RWPE2 (cell line): Measurements from ENCODE around the gene FBLN5.

ENCODE experiments used
- ATAC-seq: fragments of 200-7000 bp; cut with Tn5 transposase; 3 replicates; pipeline ENCODE4 v1.9.1; 2021; ENCODE audit warnings: low read depth
- DNase-seq: peaks from one replicate; pipeline ENCODE4 v3.0.0-alpha.2; 2020; ENCODE audit warnings: low spot score
- H3K27ac ChIP-seq: fragments of 450-650 bp; 2 replicates; pipeline ENCODE4 v1.5.1; 2017; ENCODE audit warnings: mild to moderate bottlenecking; ENCODE audit not compliant: poor library complexity, severe bottlenecking
- H3K27me3 ChIP-seq: fragments of 250-450 bp; sonication (Bioruptor Pico); 2 replicates; pipeline ENCODE4 v1.5.1; 2021; ENCODE audit warnings: mild to moderate bottlenecking, moderate library complexity; ENCODE audit not compliant: insufficient read depth, poor library complexity, severe bottlenecking
- H3K36me3 ChIP-seq: fragments of 250-450 bp; sonication (Bioruptor Pico); 2 replicates; pipeline ENCODE4 v1.5.1; 2020; ENCODE audit warnings: low read depth, mild to moderate bottlenecking, moderate library complexity
- H3K4me1 ChIP-seq: fragments of 250-450 bp; sonication (Bioruptor Pico); 2 replicates; pipeline ENCODE4 v1.5.1; 2021; ENCODE audit warnings: mild to moderate bottlenecking, moderate library complexity; ENCODE audit not compliant: insufficient read depth, poor library complexity, severe bottlenecking
- H3K4me3 ChIP-seq: fragments of 250-450 bp; sonication (Bioruptor Pico); 2 replicates; pipeline ENCODE4 v1.5.1; 2021; ENCODE audit warnings: mild to moderate bottlenecking, moderate library complexity; ENCODE audit not compliant: severe bottlenecking
- H3K9me3 ChIP-seq: fragments of 250-450 bp; sonication (Bioruptor Pico); 2 replicates; pipeline ENCODE4 v1.5.1; 2021; ENCODE audit warnings: mild to moderate bottlenecking, moderate library complexity; ENCODE audit not compliant: severe bottlenecking
- CTCF ChIP-seq: fragments of 450-650 bp; IDR thresholded peaks from one replicate; pipeline ENCODE4 v1.5.1; 2017; ENCODE audit warnings: mild to moderate bottlenecking, moderate library complexity; ENCODE audit not compliant: poor library complexity, severe bottlenecking

Gene FBLN5

GRCh38 chr14:91971188-91971778 lies 23.8 kb upstream of the FBLN5 start:
- Histone ChIP-seq H3K36me3 (peaks cover 91% of the 10 kb centered on the region), H3K4me3 (no peak overlapping the region), H3K4me1 (no peaks in the 10 kb centered on the region), H3K9me3 (no peaks in the 10 kb centered on the region), H3K27me3 (no peaks in the 10 kb centered on the region), H3K27ac (no peak overlapping the region)
- DNase-seq (no peak), ATAC-seq (no peak)
- no peak for TF ChIP-seq CTCF

GRCh38 chr14:91968280-91968679 lies 20.8 kb upstream of the FBLN5 start:
- no peaks in the 10 kb centered on the region for H3K9me3 ChIP-seq
- DNase-seq (no peak), ATAC-seq (no peak)
- H3K36me3 ChIP-seq, result peaks cover 64% of the 10 kb centered on the region
- H3K4me1 ChIP-seq, result peaks cover 6% of the 10 kb centered on the region
- H3K4me3 ChIP-seq, result no peak overlapping the region
- H3K27ac ChIP-seq, result no peak overlapping the region
- no peak for TF ChIP-seq CTCF
- no peaks in the 10 kb centered on the region for H3K27me3 ChIP-seq

GRCh38 chr14:91964724-91965123 lies 17.2 kb upstream of the FBLN5 start:
- H3K4me3 ChIP-seq, result no peak overlapping the region
- H3K4me1 ChIP-seq, result peaks cover 6% of the 10 kb centered on the region
- H3K27me3 ChIP-seq, result no peaks in the 10 kb centered on the region
- TF ChIP-seq CTCF, result no peak
- H3K36me3 ChIP-seq, result peaks cover 29% of the 10 kb centered on the region
- H3K27ac ChIP-seq, result no peak overlapping the region
- DNase-seq (no peak), ATAC-seq (peak; percentile 28; the same call in 2 of the 3 replicates)
- H3K9me3 ChIP-seq, result no peaks in the 10 kb centered on the region

GRCh38 chr14:91964011-91964410 lies 16.5 kb upstream of the FBLN5 start:
- Histone ChIP-seq H3K9me3 (no peaks in the 10 kb centered on the region), H3K4me3 (no peak overlapping the region), H3K27ac (no peak overlapping the region), H3K36me3 (peaks cover 21% of the 10 kb centered on the region), H3K27me3 (no peaks in the 10 kb centered on the region), H3K4me1 (peaks cover 6% of the 10 kb centered on the region)
- DNase-seq (no peak), ATAC-seq (no peak)
- TF ChIP-seq CTCF, result no peak

- Histone ChIP-seq H3K36me3 (peaks cover 16% of the 10 kb centered on the region), H3K9me3 (no peaks in the 10 kb centered on the region), H3K27ac (no peak overlapping the region), H3K27me3 (no peaks in the 10 kb centered on the region), H3K4me3 (no peak overlapping the region), H3K4me1 (peaks cover 6% of the 10 kb centered on the region)
- TF ChIP-seq CTCF, result no peak
- no peak; the same call in 2 of the 3 replicates for ATAC-seq
- DNase-seq, result no peak
Measured at GRCh38 chr14:91963465-91963864, 16.0 kb upstream of the FBLN5 start.
